ENCODE measurements around the gene FER.

GRCh38 chr5:108820983-108821382 lies 73.3 kb downstream of the FER start:
- TF ChIP-seq EZH2 (IDR thresholded peaks at IDR 0.05; ENCODE audit: low read depth) = no peak
- no peak for TF ChIP-seq CTCF (conservative IDR thresholded peaks at IDR 0.05)
